Activated CD4-positive, alpha-beta T cell treated with anti-CD3 and anti-CD28 coated beads, Interleukin-2, amount 10 ng/mL, durations not matched to agents 24 days and 14 days (primary cell): ENCODE results near the gene PPP2R2D. TPM values are rescaled to one million over a fixed set of nuclear protein-coding genes. Genes with fewer than 3 reads are reported as not detected.

Experiments used
- DNase-seq: peaks from one replicate; pipeline ENCODE4 v3.0.0; 2022
- H3K27ac Mint-ChIP-seq: one replicate; pipeline ENCODE4 v1.8.0; 2022; ENCODE audit warnings: mild to moderate bottlenecking, mixed read lengths
- H3K27me3 Mint-ChIP-seq: one replicate; pipeline ENCODE4 v1.8.0; 2022; ENCODE audit warnings: mixed read lengths
- H3K36me3 Mint-ChIP-seq: one replicate; pipeline ENCODE4 v1.8.0; 2022; ENCODE audit warnings: low read depth, mild to moderate bottlenecking, mixed read lengths
- H3K4me1 Mint-ChIP-seq: one replicate; pipeline ENCODE4 v1.8.0; 2021; ENCODE audit warnings: mixed read lengths
- H3K4me3 Mint-ChIP-seq: one replicate; pipeline ENCODE4 v1.8.0; 2022; ENCODE audit warnings: mild to moderate bottlenecking, moderate library complexity, mixed read lengths
- H3K9me3 Mint-ChIP-seq: one replicate; pipeline ENCODE4 v1.8.0; 2021; ENCODE audit warnings: mixed read lengths
- intact Hi-C: fragments of 100-400 bp; cut with micrococcal nuclease; formaldehyde crosslinking; loops from one replicate; pipeline ENCODE4 v1.15.1; 2023
- total RNA-seq: library from RNA; stranded (reverse); gene quantifications from 2 replicates; pipeline ENCODE4 v1.2.3, GENCODE V29; 2022

The PPP2R2D gene
- total RNA-seq, 1 donor from 2014 or later: 36.2 TPM

DNA sequence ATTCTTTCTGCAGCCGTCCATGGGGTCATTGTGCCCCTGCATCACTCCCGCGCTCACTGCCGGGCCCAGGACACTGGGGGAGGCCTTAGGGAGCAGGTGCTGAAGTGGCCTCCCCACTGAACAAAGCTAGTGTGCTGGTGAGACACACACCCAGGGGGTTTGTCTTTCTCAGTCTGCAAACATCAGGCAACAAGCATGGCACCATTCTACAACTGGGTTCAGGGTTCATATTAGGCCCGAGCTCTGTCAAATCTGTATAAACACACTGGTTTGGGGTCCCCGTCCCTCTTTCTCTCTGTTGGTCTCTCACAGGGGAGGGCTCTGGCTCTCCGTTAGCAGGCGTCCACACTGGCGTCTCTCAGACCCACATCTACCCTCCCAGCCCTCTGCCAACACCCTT is 11.1 kb upstream of the PPP2R2D start:
- H3K4me3 Mint-ChIP-seq: no peak overlapping the region
- H3K36me3 Mint-ChIP-seq: no peaks in the 10 kb centered on the region
- H3K4me1 Mint-ChIP-seq: peaks cover 2% of the 10 kb centered on the region
- no peak overlapping the region for H3K27ac Mint-ChIP-seq
- intact Hi-C loops: loop anchor here (5.0 kb wide), 1 partner anchor 253 kb away; no protein-coding TSS in a partner anchor
- peaks cover 13% of the 10 kb centered on the region for H3K27me3 Mint-ChIP-seq
- no peak for DNase-seq
- H3K9me3 Mint-ChIP-seq: no peaks in the 10 kb centered on the region

DNA sequence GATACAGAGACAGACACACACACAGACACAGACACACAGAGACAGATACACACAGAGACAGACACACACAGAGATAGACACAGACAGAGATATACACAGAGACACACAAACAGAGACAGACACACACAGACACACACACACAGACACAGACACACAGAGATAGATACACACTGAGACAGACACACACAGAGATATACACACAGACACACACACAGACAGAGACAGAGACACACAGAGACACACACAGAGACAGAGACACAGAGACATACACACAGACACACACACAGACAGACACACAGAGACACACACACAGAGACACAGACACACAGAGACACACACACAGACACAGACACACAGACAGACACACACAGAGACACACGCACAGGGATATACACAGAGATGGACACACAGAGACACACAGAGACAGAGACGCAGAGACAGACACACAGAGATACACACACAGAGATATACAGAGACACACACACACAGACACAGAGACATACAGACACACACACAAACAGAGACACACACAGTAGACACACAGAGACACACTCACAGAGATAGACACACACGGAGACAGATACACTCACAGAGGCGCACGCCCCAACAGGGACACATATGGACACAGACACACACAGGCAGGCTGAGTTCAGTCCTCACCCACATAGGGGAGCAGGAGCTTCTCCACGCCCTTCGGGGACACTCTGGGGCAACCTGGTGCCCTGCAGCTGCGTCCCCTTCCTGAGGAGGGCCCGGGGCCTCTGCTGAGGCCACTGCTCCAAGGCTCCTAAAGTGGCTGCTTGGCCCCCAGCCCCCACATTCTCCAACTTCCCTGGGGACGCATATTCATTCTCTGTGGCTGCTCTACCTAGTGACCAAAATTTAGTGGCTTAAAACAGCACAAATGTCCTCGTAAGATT is 10.3 kb upstream of the PPP2R2D start:
- Mint-ChIP-seq H3K36me3 (no peaks in the 10 kb centered on the region), H3K4me3 (no peak overlapping the region), H3K27me3 (peaks cover 11% of the 10 kb centered on the region), H3K4me1 (peaks cover under 1% of the 10 kb centered on the region), H3K9me3 (no peaks in the 10 kb centered on the region), H3K27ac (no peak overlapping the region)
- DNase-seq: no peak
- intact Hi-C loops: no loop called here

DNA sequence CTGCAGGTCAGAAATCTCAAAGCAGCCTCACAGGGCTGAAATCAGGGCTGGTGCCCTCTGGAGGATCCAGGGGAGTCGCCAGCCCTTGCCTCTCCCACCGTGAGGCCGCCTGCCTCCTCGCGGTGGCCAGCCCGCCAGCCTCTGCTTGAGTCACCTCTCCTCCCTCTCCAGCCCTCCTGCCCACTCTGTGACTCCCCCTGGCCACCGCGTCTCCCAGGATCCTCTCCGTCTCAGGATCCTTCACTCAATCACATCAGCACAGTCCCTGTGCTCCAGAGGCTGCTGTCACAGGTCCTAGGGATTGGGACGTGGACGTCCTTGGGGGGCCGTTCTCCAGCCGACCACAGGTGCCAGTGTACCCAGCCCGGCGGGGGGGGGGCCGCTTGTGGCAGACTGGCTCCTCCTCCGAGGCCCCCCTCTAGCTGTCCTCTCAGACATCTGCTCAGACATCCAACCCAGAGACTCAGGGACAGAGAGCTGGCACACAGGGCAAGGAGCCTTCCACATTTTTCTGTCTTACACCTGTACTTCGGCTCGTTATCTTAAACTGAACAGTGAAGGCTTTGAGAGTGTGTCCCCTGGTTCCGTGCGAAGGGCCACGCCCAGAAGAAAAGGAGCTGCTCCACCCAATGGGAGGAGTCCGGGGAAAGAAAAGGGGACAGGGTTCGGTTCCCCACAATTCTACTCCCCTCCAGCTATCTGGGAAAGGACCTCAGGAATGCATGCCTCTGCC is 9.4 kb upstream of the PPP2R2D start:
- H3K36me3 Mint-ChIP-seq: no peaks in the 10 kb centered on the region
- H3K4me3 Mint-ChIP-seq: no peak overlapping the region
- no peaks in the 10 kb centered on the region for H3K9me3 Mint-ChIP-seq
- DNase-seq: no peak
- intact Hi-C loops: no loop called here
- H3K27me3 Mint-ChIP-seq: peaks cover 9% of the 10 kb centered on the region
- H3K4me1 Mint-ChIP-seq: no peaks in the 10 kb centered on the region
- no peak overlapping the region for H3K27ac Mint-ChIP-seq

DNA sequence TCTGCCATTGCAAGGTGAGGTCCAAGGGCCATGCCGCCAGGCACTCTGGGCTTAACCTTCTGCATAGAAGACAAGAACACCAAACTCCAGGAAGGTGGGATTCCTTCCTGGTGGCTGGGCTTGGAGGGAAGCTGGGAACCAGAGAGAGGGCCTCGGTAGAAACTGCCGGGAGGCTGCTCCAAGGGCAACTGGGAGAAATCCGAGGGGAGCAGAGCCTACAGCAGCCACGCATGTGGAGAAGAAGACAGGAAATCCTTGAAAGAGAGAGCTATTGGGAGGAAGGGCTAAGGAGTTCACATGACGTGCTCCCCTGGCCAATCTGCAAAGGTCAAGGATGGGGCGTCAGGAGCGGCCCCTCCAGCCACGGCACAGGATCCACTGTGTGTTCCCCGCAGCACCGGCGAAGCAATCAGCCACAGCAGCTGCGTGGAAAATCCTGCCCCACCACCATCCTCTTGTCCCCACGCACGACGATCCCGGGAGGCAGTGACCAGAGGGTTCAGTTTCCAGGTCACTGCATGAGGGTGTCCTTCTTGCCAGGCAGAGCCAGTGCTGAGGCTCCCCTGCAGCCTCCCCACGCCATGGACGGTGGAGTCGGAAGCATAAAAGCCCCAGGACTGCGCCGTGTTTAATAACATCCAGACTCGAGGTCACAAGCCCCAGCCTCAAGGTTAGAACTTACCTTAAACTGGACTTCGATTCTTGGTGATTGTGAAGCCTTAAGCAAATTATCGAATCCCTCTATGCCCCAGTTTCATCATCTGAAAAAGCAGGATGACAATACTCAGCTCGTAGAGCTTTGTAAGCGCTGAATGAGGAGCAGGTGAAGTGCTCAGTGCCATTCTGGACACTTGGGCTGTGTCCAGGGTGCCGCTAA is 8.6 kb upstream of the PPP2R2D start:
- Mint-ChIP-seq H3K4me1 (peaks cover 4% of the 10 kb centered on the region), H3K27ac (no peak overlapping the region), H3K4me3 (no peak overlapping the region), H3K36me3 (no peaks in the 10 kb centered on the region), H3K27me3 (peaks cover 10% of the 10 kb centered on the region), H3K9me3 (no peaks in the 10 kb centered on the region)
- no peak for DNase-seq
- intact Hi-C loops: no loop called here

DNA sequence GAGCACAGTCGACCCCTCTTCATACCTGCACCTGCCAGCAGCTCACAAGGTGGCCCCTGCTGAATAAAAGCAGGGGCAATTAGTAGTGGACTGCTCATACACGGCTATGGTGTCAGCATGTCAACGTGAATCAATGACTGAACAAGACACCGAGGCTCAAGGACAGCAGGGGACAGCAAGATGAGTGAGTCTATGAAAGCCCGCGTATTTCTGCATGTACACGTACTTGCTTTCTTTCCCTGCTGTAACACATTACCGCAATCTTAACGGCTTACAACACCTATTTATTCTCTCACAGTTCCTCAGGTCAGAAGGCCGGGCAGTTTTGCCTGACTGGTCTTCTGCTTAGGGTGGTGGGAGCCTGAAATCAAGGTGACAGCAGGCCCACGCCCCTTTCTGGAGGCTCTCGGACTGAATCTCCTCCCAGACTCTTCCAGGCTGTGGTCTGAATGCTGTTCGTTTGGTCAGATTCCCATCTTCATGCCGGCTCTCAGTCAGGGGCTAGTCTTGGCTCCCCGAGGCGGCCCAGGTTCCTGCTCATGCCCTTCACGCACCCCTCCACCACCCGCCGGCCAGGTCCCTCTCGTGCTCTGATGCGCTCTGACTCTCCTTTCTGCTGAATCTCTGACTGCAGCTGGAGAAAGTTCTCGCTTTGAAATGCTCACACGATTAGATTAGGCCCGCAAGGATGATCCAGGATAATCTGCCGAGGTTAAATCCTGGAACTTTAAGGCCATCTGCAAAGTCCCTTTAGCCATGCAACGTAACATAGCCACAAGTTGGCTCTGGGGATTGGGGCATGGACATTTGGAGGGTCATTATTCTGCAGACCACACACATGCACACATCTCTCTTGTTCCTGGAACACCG is 7.8 kb upstream of the PPP2R2D start:
- Mint-ChIP-seq H3K4me3 (no peak overlapping the region), H3K36me3 (no peaks in the 10 kb centered on the region), H3K4me1 (peaks cover 6% of the 10 kb centered on the region), H3K9me3 (no peaks in the 10 kb centered on the region), H3K27me3 (peaks cover 12% of the 10 kb centered on the region), H3K27ac (no peak overlapping the region)
- intact Hi-C loops: no loop called here
- no peak for DNase-seq

DNA sequence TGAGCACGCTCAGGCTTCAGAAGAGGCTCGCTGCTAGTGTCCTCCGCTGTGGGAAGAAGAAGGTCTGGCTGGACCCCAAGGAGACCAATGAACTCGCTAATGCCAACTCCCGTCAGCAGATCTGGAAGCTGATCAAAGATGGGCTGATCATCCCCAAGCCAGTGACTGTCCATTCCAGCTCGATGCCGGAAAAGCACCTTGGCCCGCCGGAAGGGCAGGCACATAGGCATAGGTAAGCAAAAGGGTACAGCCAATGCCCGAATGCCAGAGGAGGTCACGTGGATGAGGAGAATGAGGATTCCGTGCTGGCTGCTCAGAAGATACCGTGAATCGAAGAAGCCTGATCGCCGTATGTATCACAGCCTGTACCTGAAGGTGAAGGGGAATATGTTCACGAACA is 5.7 kb upstream of the PPP2R2D start:
- H3K4me3 Mint-ChIP-seq: no peak overlapping the region
- no peak overlapping the region for H3K27ac Mint-ChIP-seq
- no peak for DNase-seq
- H3K27me3 Mint-ChIP-seq: peaks cover 26% of the 10 kb centered on the region
- H3K36me3 Mint-ChIP-seq: no peaks in the 10 kb centered on the region
- H3K9me3 Mint-ChIP-seq: no peaks in the 10 kb centered on the region
- intact Hi-C loops: no loop called here
- H3K4me1 Mint-ChIP-seq: peaks cover 16% of the 10 kb centered on the region

DNA sequence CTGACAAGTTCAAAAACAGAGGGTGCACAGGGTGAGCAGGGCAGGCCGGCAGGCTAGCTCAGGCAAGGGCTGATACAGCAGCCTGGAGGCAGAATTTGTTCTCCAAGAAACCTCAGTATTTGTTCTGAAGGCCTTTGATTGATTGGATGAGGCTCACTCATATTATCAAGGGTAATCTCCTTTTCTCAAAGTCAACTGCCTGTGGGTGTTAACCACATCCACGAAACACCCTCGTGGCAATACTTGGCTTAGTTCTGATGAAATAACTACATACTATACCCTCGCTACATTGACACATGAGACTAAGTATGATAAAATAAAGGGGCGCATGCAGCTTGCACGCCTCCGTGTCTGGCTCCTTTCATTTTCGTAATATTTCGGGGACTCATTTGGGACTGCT is 4.4 kb upstream of the PPP2R2D start:
- intact Hi-C loops: no loop called here
- Mint-ChIP-seq H3K36me3 (no peaks in the 10 kb centered on the region), H3K27ac (no peak overlapping the region), H3K4me3 (no peak overlapping the region), H3K27me3 (peaks cover 26% of the 10 kb centered on the region), H3K9me3 (no peaks in the 10 kb centered on the region), H3K4me1 (peaks cover 18% of the 10 kb centered on the region)
- DNase-seq: peak; percentile 72

DNA sequence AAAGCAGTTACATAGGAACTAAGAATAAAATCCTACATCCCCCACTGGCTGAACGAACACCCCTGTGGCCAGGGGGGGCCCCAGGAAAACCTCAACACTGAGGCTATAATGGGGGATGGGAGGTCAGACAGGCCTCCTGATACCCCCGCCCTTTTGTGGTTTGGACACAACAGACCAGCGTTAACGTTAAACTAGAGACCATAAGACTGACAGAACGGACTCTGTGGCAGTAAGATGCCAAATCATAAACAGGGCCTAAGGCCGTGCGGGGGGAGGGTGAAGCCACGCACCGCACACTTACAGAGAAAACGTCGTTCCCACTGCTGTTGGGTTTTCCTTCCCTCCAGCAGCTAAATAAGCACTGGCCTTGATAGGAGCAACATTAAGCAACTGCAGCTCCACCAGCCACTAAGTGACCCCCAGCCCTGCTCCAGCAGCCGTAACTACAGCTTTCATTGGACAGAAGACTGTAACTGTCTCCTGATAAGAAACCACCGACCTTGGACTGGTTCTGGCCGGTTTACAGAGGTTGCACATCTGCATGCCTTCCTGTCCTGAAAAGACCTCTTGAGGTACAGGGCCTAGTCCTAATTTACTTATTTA is 3.4 kb upstream of the PPP2R2D start:
- Mint-ChIP-seq H3K4me3 (no peak overlapping the region), H3K36me3 (peaks cover 5% of the 10 kb centered on the region), H3K27me3 (peaks cover 23% of the 10 kb centered on the region), H3K4me1 (peaks cover 25% of the 10 kb centered on the region), H3K27ac (no peak overlapping the region), H3K9me3 (no peaks in the 10 kb centered on the region)
- DNase-seq: no peak
- intact Hi-C loops: no loop called here

DNA sequence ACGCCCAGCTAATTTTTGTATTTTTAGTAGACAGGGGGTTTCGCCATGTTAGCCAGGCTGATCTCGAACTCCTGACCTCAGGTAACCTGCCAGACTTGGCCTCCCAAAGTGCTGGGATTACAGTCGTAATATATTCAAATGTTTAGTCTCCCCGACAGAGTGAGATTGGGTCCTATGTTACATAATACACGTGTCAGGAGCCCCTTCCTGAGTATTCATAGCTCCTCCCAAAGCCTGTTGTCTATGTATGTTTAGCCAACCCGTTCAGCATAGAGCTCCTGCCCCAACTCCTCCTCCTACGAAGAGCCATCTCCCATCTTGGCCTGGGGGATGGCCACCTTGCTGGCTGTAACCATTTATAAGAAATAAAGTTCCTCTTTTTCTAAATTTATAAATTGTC is 2.7 kb upstream of the PPP2R2D start:
- no peaks in the 10 kb centered on the region for H3K9me3 Mint-ChIP-seq
- peaks cover 23% of the 10 kb centered on the region for H3K27me3 Mint-ChIP-seq
- H3K4me1 Mint-ChIP-seq: peaks cover 28% of the 10 kb centered on the region
- H3K36me3 Mint-ChIP-seq: peaks cover 5% of the 10 kb centered on the region
- no peak overlapping the region for H3K4me3 Mint-ChIP-seq
- DNase-seq: no peak
- intact Hi-C loops: no loop called here
- H3K27ac Mint-ChIP-seq: no peak overlapping the region

DNA sequence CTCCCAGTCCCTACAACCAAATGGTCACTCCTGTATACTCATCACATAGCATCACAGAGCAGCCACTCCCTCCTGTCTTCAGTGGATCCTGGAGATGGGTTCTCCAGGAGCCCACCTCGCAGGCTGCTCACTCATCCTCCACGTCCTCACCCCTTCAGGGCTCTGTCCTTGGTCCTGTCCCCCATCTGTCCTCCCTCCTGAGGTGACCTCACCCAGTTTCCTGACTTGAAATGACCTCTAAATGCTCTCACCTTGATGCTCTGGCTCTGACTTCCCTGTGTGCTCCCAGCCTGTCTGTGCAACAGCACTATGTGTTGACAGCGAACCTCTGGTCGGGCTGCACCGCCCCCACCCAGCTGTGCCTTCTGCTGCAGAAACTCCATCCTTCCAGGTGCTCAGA is 2.1 kb upstream of the PPP2R2D start:
- H3K4me1 Mint-ChIP-seq: peaks cover 32% of the 10 kb centered on the region
- intact Hi-C loops: no loop called here
- DNase-seq: no peak

DNA sequence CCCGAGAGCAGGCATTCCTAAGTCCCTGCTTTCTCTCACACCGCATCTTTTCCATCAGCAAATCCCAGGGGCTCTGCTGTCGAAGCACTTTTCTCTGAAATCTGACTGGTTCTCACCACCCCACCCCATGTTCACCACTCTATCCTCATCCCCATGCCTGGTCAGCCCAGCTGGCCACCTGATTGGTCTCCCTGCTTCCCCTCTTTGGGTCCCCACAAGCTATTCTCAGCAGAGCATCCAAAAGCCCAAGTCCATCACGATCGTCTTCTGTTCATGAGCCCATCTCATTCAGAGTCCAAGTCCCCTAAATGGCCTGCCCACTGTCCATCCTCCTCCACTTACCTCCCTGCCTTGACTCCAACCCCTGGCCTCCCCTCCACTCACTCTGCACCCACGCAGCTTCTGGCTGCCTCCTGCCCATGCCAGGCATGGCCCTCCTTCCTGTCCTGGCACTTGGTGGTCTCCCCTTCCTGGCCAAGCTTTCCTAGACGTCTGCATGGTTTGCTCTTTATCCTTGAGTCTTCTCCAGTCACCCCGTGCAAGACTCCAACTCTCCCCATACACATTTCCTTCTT is 1.6 kb upstream of the PPP2R2D start:
- intact Hi-C loops: no loop called here
- Mint-ChIP-seq H3K4me3 (peak overlapping the region; percentile 85), H3K36me3 (peaks cover 8% of the 10 kb centered on the region), H3K4me1 (peaks cover 35% of the 10 kb centered on the region), H3K9me3 (no peaks in the 10 kb centered on the region), H3K27ac (no peak overlapping the region), H3K27me3 (peaks cover 20% of the 10 kb centered on the region)
- no peak for DNase-seq

More for the DNA sequence above, 2.1 kb upstream of the PPP2R2D start:
- Mint-ChIP-seq H3K4me3 (peak overlapping the region; percentile 85), H3K27me3 (peaks cover 23% of the 10 kb centered on the region), H3K9me3 (no peaks in the 10 kb centered on the region), H3K27ac (no peak overlapping the region), H3K36me3 (peaks cover 8% of the 10 kb centered on the region)

DNA sequence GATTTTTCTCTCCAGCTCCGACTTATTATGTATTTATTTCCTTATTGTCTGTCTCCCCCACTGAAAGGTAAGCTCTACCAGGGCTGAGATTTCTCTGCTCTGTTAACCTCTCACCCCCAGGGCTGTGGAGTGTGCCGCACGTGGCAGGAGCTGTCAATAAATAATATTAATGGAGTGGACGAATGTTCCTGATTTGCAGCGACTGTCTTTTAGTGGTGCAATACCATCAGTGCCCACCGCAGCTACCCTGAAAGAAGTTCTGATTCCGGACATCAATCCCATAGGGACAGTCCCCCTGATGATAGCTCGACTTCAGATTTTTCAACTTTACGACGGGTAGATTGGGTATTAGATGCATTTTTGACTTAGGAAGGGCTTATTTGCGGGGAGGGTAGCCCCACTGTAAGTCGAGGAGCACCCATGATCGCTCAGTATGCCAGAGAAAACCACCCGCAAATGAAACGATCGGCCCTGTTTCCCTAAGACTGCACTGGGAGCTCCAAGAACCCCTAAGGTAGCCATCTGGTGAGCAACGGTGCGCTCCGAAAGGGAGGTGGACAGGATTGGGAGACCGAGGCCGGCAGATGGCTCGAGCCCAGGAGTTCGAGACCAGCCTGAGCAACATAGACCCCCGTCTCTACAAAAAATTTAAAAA is 986 bp upstream of the PPP2R2D start:
- intact Hi-C loops: loop anchor here (1.0 to 10.0 kb wide), 7 partner anchors 15 to 1785 kb away; partner anchors contain the start of genes BNIP3 and C10orf143
- peak overlapping the region; percentile 85 for H3K4me3 Mint-ChIP-seq
- no peak for DNase-seq
- peak overlapping the region; percentile 70 for H3K27ac Mint-ChIP-seq
- peaks cover 20% of the 10 kb centered on the region for H3K27me3 Mint-ChIP-seq
- H3K36me3 Mint-ChIP-seq: peaks cover 8% of the 10 kb centered on the region
- no peaks in the 10 kb centered on the region for H3K9me3 Mint-ChIP-seq
- peaks cover 41% of the 10 kb centered on the region for H3K4me1 Mint-ChIP-seq
